Neuronal stem cell (in vitro differentiated cells): Measurements from ENCODE around the gene EXPH5.

Source experiments
- DNase-seq: peaks from one replicate; pipeline ENCODE4 v3.0.0-alpha.2; 2013; ENCODE audit warnings: low spot score
- H2AFZ ChIP-seq: one replicate; pipeline ENCODE4 v1.6.1; 2013; ENCODE audit warnings: mild to moderate bottlenecking, low read length, inconsistent platforms
- H2AK5ac ChIP-seq: 2 replicates; pipeline ENCODE4 v1.6.1; 2013; ENCODE audit warnings: low read depth, mild to moderate bottlenecking, inconsistent platforms, low read length, moderate library complexity, mixed read lengths
- H2BK120ac ChIP-seq: 2 replicates; pipeline ENCODE4 v1.6.1; 2013; ENCODE audit warnings: low read depth, mild to moderate bottlenecking, inconsistent platforms, low read length, moderate library complexity, mixed read lengths
- H2BK12ac ChIP-seq: one replicate; pipeline ENCODE4 v1.6.1; 2013; ENCODE audit warnings: low read length, inconsistent platforms
- H2BK15ac ChIP-seq: 2 replicates; pipeline ENCODE4 v1.6.1; 2013; ENCODE audit warnings: mild to moderate bottlenecking, low read length, inconsistent platforms, mixed read lengths
- H2BK5ac ChIP-seq: one replicate; pipeline ENCODE4 v1.6.1; 2013; ENCODE audit warnings: inconsistent platforms, mild to moderate bottlenecking, low read length, moderate library complexity
- H3K14ac ChIP-seq: one replicate; pipeline ENCODE4 v1.6.1; 2013; ENCODE audit warnings: low read length, inconsistent platforms
- H3K18ac ChIP-seq: 2 replicates; pipeline ENCODE4 v1.6.1; 2013; ENCODE audit warnings: low read length, inconsistent platforms
- H3K23ac ChIP-seq: 2 replicates; pipeline ENCODE4 v1.6.1; 2013; ENCODE audit warnings: low read depth, mild to moderate bottlenecking, mixed read lengths, low read length, inconsistent platforms; ENCODE audit not compliant: poor library complexity
- H3K27ac ChIP-seq: replicated peaks from 3 replicates; pipeline ENCODE4 v1.5.1; 2013; ENCODE audit warnings: low read length, inconsistent platforms
- H3K27me3 ChIP-seq, 3 experiments: 2 replicates each; pipeline ENCODE4 v1.6.1; 2013; ENCODE audit warnings: low read length in 3 of 3, mild to moderate bottlenecking in 2 of 3, inconsistent platforms in 1 of 3, low read depth in 1 of 3, mixed read lengths in 1 of 3, moderate library complexity in 1 of 3; ENCODE audit not compliant: control insufficient read depth in 3 of 3, insufficient read depth in 3 of 3
- H3K36me3 ChIP-seq, 2 donors: replicated peaks in 1 of 2; 2 replicates each; pipeline ENCODE4 v1.6.1; 2013; ENCODE audit warnings: low read length in 2 of 2; ENCODE audit not compliant: control insufficient read depth in 2 of 2, insufficient read depth in 2 of 2
- H3K4ac ChIP-seq: 2 replicates; pipeline ENCODE4 v1.6.1; 2013; ENCODE audit warnings: inconsistent platforms, mild to moderate bottlenecking, low read length, moderate library complexity
- H3K4me1 ChIP-seq, 2 donors: 1 replicate in 1 of 2; 2 replicates in 1 of 2; pipeline ENCODE4 v1.6.1; 2013; ENCODE audit warnings: low read length in 2 of 2, low read depth in 1 of 2; ENCODE audit not compliant: control insufficient read depth in 2 of 2, insufficient read depth in 1 of 2
- H3K4me2 ChIP-seq: one replicate; pipeline ENCODE4 v1.6.1; 2013; ENCODE audit warnings: mild to moderate bottlenecking, low read length, inconsistent platforms; ENCODE audit not compliant: insufficient read depth, poor library complexity, severe bottlenecking
- H3K4me3 ChIP-seq, 2 donors: 2 replicates each; pipeline ENCODE4 v1.5.1; 2013; ENCODE audit warnings: low read length in 2 of 2, mild to moderate bottlenecking in 2 of 2, inconsistent platforms in 1 of 2, moderate library complexity in 1 of 2
- H3K79me1 ChIP-seq: one replicate; pipeline ENCODE4 v1.6.1; 2013; ENCODE audit warnings: low read depth, mild to moderate bottlenecking, inconsistent platforms, low read length, moderate library complexity
- H3K9ac ChIP-seq: one replicate; pipeline ENCODE4 v1.6.1; 2013; ENCODE audit warnings: mild to moderate bottlenecking, low read depth, low read length, inconsistent platforms; ENCODE audit not compliant: poor library complexity
- H3K9me3 ChIP-seq, 2 donors: replicated peaks in 1 of 2; 2 replicates each; pipeline versions ENCODE3 to v1.6.1; 2013; ENCODE audit warnings: low read length in 2 of 2, mild to moderate bottlenecking in 2 of 2, inconsistent platforms in 1 of 2, low read depth in 1 of 2, mixed read lengths in 1 of 2, moderate library complexity in 1 of 2; ENCODE audit not compliant: control insufficient read depth in 2 of 2, insufficient read depth in 1 of 2
- H4K8ac ChIP-seq: one replicate; pipeline ENCODE4 v1.6.1; 2013; ENCODE audit warnings: low read depth, mild to moderate bottlenecking, inconsistent platforms, low read length, moderate library complexity
- H4K91ac ChIP-seq: one replicate; pipeline ENCODE4 v1.6.1; 2013; ENCODE audit warnings: low read length, low read depth, mild to moderate bottlenecking, inconsistent platforms; ENCODE audit not compliant: poor library complexity
- WGBS, 2 donors: extraction: QIAGEN DNeasy Blood & Tissue Kit; methylation state at CpG; one replicate each; pipeline ENCODE4 v1.1.7; 2013; ENCODE audit warnings: missing lambda C conversion rate in 2 of 2, mixed read lengths in 1 of 2; ENCODE audit not compliant: insufficient read length in 2 of 2, insufficient replicate concordance in 1 of 2; ENCODE audit errors: extremely low coverage in 2 of 2; 5-methylcytosine and 5-hydroxymethylcytosine counted together

EXPH5 gene

DNA sequence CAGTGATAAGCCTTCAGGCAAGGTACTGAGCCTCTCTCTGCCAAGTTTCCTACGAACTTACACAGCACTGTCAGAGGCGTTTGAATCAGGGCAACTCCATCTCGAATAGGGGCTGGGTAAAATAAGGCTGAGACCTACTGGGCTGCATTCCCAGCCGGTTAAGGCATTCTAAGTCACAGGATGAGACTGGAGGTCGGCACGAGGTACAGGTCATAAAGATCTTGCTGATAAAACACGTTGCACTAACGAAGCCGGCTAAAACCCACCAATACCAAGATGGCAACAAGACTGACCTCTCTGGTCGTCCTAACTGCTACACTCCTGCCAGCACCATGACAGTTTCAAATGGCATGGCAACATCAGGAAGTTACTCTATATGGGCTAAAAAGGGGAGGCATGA, 75.0 kb downstream of the EXPH5 start:
- WGBS, 2 donors = no CpG with 5 or more reads among the region's 10 CpGs

DNA sequence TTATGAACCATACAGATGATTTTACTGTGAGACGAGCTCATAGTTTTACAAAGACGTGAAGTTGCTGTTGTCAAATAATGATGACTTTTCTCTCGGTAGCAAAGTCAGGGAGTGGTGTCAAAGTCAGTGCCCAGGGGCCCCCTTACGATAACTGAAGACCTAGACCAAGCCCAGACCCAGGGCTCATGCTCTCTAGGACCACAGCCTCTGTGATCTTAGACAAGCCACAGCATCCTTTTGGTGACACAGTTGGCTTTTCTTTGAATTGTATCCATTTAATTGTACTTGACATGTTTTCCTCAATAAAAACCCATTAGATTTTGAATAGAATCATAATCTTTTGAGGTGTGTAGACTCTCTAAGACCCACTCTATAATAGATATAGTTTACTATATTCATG, 77.4 kb downstream of the EXPH5 start:
- no peaks in the 10 kb centered on the region for H3K36me3 ChIP-seq
- no peak overlapping the region for H2BK12ac ChIP-seq
- no peak overlapping the region for H3K4me2 ChIP-seq
- no peak overlapping the region for H4K91ac ChIP-seq
- H3K9me3 ChIP-seq = no peaks in the 10 kb centered on the region
- no peaks in the 10 kb centered on the region for H3K79me1 ChIP-seq
- H3K14ac ChIP-seq = no peak overlapping the region
- H2AK5ac ChIP-seq = no peak overlapping the region
- no peak overlapping the region for H3K4ac ChIP-seq
- no peak overlapping the region for H3K9ac ChIP-seq
- no peak overlapping the region for H2AFZ ChIP-seq
- H3K18ac ChIP-seq = no peak overlapping the region
- no peak overlapping the region for H2BK5ac ChIP-seq
- WGBS, 2 donors = no CpG with 5 or more reads among the region's 4 CpGs
- no peaks in the 10 kb centered on the region for H3K4me1 ChIP-seq
- no peak overlapping the region for H4K8ac ChIP-seq
- H3K23ac ChIP-seq = no peak overlapping the region
- H2BK15ac ChIP-seq = no peak overlapping the region
- no peak overlapping the region for H2BK120ac ChIP-seq
- no peak overlapping the region for H3K27ac ChIP-seq
- H3K4me3 ChIP-seq = no peak overlapping the region
- no peaks in the 10 kb centered on the region for H3K27me3 ChIP-seq
- DNase-seq = no peak

More for the DNA sequence above, 75.0 kb downstream of the EXPH5 start:
- Histone ChIP-seq H3K4me2 (no peak overlapping the region), H2BK5ac (no peak overlapping the region), H3K14ac (no peak overlapping the region), H3K4ac (no peak overlapping the region), H2BK15ac (no peak overlapping the region), H4K8ac (no peak overlapping the region), H2BK12ac (no peak overlapping the region), H2AFZ (no peak overlapping the region), H4K91ac (no peak overlapping the region), H3K4me1 (no peaks in the 10 kb centered on the region), H3K18ac (no peak overlapping the region), H2AK5ac (no peak overlapping the region), H3K4me3 (no peak overlapping the region), H3K27ac (no peak overlapping the region), H2BK120ac (no peak overlapping the region), H3K9me3 (no peaks in the 10 kb centered on the region), H3K27me3 (no peaks in the 10 kb centered on the region), H3K79me1 (no peaks in the 10 kb centered on the region), H3K23ac (no peak overlapping the region), H3K36me3 (no peaks in the 10 kb centered on the region), H3K9ac (no peak overlapping the region)
- DNase-seq = no peak

GRCh38 chr11:108512708-108513107, 80.9 kb downstream of the EXPH5 start:
- no peaks in the 10 kb centered on the region for H3K4me1 ChIP-seq
- no peak overlapping the region for H3K27ac ChIP-seq
- H3K9me3 ChIP-seq = peaks cover 0 to 3% of the 10 kb centered on the region in 2 donors
- H2BK12ac ChIP-seq = no peak overlapping the region
- no peak overlapping the region for H4K8ac ChIP-seq
- no peak overlapping the region for H3K4ac ChIP-seq
- no peaks in the 10 kb centered on the region for H3K79me1 ChIP-seq
- no peak overlapping the region for H3K9ac ChIP-seq
- DNase-seq = no peak
- H2AFZ ChIP-seq = no peak overlapping the region
- no peak overlapping the region for H3K4me3 ChIP-seq
- H3K27me3 ChIP-seq = no peaks in the 10 kb centered on the region
- H4K91ac ChIP-seq = no peak overlapping the region
- WGBS, 2 donors = no CpG with 5 or more reads among the region's 2 CpGs
- no peak overlapping the region for H3K23ac ChIP-seq
- H2BK120ac ChIP-seq = no peak overlapping the region
- H3K36me3 ChIP-seq = no peaks in the 10 kb centered on the region
- no peak overlapping the region for H2BK5ac ChIP-seq
- H2BK15ac ChIP-seq = no peak overlapping the region
- H3K4me2 ChIP-seq = no peak overlapping the region
- H3K14ac ChIP-seq = no peak overlapping the region
- H2AK5ac ChIP-seq = no peak overlapping the region
- H3K18ac ChIP-seq = no peak overlapping the region

- peaks cover 0 to 3% of the 10 kb centered on the region in 2 donors for H3K9me3 ChIP-seq
- H3K4me3 ChIP-seq = no peak overlapping the region
- no peak overlapping the region for H3K14ac ChIP-seq
- DNase-seq = no peak
- no peaks in the 10 kb centered on the region for H3K4me1 ChIP-seq
- no peak overlapping the region for H3K23ac ChIP-seq
- H2BK120ac ChIP-seq = no peak overlapping the region
- H2AK5ac ChIP-seq = no peak overlapping the region
- no peak overlapping the region for H4K91ac ChIP-seq
- H2AFZ ChIP-seq = no peak overlapping the region
- H3K9ac ChIP-seq = no peak overlapping the region
- WGBS, 2 donors = no CpG with 5 or more reads among the region's 2 CpGs
- H2BK15ac ChIP-seq = no peak overlapping the region
- no peak overlapping the region for H2BK12ac ChIP-seq
- H3K79me1 ChIP-seq = no peaks in the 10 kb centered on the region
- H3K27ac ChIP-seq = no peak overlapping the region
- no peak overlapping the region for H4K8ac ChIP-seq
- no peak overlapping the region for H3K4me2 ChIP-seq
- H3K27me3 ChIP-seq = no peaks in the 10 kb centered on the region
- H2BK5ac ChIP-seq = no peak overlapping the region
- no peak overlapping the region for H3K18ac ChIP-seq
- H3K36me3 ChIP-seq = no peaks in the 10 kb centered on the region
- no peak overlapping the region for H3K4ac ChIP-seq
Observed at GRCh38 chr11:108511851-108512474, 81.6 kb downstream of the EXPH5 start.
